NCI-H1694 treated with DMSO at 0.1 percent for 48 hours (cell line): Measurements from ENCODE around the gene SLC17A7.

Source experiments
- DNase-seq: peaks from one replicate; lab custom pipeline; 2025; lab: John Stamatoyannopoulos, UW

SLC17A7 gene

DNA sequence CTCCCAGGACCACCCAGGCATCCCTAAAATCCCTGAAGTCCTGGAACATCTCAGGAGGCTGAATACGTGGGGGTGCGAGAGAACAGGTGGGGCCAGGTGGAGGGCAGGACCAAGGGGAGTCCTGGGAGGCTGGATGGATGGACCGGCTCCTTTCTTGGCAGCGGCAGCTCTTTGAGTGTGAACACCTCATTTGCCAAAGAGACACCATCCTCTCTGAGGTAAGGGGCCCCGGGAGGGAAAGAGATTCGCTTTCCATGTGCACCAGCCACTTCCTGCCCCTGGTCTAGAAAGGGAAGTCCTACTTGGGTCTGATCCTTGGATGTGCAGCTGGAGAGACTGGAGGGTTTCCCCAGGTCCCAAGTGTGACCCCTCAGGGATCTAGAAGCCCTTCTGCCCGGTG lies 34.2 kb downstream of the SLC17A7 start:
- DNase-seq, result no peak

DNA sequence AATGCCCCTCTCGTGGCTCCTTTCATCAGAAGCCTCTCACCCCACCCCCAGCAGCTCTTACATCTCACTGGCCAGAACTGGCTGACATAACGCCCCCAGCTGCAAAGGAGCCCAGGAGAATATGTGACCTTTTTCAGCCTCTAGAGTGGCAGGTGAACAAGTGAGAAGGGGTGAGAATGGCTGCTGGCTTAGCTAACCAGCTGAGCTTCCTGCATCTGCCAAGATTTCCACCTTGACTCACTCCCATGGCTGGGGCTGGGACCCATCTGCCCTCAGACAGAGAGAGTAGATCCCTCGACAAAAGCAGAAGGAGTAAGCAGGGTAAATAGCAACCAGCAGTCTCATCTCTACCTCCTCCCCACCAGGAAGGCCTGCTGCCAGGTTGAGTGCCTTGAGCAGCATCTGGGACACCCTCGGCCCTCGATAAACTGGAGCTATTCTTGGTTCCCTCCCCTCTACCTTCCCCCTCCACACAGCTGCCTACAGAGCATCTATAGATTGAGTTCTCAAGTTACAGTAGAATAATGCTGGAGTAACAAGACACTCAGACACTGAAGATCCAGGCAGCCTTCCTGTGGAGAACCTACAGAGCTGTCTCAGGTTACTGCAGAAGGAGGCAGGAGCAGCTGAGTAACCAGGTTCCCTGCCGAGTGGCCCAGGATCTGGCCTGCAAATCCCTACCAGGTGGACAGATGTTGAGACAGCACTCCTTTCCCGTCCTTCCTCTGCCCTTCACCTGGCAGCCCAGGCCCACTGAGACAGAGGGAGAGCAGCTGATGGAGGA lies 37.7 kb downstream of the SLC17A7 start:
- peak; percentile 28 for DNase-seq

DNA sequence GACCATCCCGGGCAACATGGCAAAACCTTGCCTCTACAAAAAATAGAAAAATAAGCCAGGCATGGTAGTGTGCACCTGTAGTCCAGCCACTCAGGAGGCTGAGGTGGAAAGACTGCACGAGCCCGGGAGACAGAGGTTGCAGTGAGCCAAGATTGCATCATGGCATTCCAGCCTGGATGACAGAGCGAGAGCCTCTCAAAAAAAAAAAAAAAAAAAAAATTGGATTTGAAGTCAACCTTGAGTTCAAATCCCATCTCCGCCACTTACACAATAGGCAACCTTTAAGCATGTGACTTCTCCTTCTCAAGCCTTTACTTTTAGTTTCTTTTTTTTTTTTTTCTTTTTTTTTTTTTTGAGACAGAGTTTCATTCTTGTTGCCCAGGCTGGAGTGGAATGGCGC lies 41.3 kb downstream of the SLC17A7 start:
- no peak for DNase-seq

DNA sequence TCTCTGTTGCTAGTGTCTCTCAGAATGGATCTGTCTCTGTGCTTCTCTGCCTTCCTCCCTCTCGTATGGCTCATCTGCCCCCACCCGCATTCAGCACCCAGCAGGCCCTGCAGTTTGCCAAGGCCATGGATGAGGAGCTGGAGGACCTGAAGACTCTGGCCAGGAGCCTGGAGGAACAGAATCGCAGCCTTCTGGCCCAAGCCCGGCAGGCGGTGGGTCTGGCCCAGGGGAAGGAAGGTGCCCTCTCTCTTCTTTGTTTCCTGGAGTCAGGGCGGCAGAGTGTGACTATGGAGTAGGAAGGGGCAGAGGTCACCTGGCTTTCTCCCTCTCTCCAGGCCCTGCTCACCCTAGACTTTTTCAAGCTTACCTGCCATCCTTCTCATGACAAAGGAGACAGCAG lies 42.4 kb downstream of the SLC17A7 start:
- no peak for DNase-seq

DNA sequence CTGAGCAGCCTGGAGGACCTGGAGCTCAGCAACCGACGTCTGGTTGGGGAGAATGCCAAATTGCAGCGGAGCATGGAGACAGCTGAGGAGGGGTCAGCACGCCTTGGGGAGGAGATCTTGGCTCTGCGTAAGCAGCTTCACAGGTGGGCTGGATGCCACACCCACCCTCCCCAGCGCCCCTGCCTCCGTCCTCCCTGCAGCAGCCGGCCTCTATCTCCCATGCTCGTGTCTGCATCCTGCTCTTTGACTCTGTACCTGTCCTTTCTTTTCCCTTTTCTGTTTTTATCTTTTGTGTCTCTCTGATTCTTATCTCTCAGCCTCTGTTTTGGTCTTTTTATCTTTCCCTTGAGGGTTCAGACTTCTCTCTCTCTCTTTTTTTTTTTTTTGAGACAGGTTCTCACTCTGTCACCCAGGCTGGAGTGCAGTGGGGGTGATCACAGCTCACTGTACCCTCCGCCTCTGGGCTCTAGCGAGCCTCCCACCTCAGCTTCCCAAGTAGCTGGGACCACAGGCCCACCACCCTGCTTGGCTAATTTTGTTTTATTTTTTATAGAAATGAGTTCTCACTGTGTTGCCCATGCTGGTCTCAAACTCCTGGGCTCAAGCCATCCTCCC lies 43.2 kb downstream of the SLC17A7 start:
- DNase-seq, result no peak

DNA sequence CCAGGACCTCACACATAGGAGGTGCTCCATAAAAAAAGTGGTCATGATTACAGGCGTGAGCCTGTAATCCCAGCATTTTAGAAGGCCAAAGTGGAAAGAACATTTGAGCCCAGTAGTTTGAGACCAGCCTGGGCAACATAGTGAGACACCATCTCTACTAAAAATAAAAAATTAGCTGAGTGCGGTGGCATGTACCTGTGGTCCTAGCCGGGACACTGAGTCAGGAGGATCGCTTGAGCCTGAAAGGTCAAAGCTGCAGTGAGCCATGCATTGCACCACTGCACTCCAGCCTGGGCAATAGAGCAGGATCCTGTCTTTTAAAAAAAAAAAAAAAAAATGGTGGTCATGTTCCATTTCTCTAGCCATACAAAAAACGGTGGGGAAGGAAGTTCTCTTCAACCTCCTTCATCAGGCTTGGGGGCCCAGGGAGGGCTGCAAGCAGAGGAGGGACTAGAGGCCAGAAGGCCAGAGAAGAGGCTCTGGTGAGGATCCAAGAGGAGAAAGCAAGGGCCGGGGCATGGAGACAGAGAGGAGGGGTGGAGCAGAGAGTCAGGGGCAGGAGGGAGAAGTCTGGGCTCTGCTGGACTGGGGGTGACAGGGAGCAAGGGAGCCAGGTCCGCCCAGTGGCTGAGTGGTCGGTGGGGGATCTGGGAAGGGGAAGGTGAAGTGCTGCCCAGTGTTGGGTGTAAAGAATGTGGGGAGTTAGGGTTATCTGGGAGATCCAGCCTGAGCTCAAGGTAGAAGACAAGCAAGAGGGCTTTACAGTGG lies 44.4 kb downstream of the SLC17A7 start:
- no peak for DNase-seq

DNA sequence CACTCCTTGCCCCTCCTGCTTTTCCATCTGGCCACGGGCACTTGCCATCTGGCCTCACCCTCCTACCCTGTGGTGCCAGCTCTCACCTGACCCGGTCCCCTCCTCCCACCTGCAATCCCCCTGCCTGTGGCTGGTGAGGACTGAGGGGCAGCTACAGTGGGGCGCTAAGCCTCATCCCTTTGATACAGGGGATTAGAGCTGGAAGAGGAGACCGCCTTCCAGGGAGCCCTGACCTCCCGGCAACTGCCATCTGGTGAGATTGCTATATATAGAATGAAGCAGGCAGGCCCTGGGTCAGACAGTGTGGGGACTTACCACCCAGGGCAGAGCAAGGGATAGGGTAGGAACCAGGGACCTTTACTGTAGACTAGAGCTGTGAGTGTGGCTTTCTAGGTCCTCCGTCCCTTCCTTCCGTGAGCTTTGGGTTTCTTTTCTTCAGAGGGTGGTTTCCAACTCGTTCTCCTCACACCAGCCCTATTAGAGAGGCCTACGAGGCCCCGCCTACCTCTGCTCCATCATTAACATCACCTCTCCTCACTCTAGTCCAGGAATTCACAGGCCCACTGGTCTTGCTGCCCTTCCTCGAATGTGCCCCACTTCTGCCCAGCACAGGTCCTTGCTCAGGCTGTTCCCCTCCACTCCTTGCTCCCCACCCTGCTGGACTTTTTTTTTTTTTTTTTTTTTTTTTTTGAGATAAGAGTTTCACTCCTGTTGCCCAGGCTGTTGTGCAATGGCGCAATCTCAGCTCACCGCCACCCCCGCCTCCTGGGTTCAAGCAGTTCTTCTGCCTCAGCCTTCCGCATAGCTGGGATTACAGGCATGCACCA lies 45.5 kb downstream of the SLC17A7 start:
- peak; percentile 24 for DNase-seq

DNA sequence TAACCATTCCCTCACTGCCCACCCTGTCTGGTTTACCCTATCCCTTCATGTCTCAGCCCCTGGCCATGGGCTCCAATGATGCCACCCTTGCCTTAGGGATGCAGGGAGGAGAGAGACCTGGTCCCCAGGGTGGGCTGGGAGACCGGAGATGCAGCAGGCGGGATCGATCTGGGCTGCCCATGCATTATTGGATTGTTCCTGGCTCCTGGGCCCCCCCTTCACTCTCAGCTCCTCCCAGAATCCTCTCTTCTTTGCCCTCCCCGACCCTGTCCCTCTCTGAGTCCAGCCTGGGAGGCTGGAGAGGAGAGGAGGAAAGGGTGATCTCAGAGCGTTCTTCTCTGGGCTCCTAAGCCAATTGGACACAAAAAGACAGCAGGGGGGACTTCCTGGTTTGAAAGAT lies 47.4 kb downstream of the SLC17A7 start:
- DNase-seq, result no peak

DNA sequence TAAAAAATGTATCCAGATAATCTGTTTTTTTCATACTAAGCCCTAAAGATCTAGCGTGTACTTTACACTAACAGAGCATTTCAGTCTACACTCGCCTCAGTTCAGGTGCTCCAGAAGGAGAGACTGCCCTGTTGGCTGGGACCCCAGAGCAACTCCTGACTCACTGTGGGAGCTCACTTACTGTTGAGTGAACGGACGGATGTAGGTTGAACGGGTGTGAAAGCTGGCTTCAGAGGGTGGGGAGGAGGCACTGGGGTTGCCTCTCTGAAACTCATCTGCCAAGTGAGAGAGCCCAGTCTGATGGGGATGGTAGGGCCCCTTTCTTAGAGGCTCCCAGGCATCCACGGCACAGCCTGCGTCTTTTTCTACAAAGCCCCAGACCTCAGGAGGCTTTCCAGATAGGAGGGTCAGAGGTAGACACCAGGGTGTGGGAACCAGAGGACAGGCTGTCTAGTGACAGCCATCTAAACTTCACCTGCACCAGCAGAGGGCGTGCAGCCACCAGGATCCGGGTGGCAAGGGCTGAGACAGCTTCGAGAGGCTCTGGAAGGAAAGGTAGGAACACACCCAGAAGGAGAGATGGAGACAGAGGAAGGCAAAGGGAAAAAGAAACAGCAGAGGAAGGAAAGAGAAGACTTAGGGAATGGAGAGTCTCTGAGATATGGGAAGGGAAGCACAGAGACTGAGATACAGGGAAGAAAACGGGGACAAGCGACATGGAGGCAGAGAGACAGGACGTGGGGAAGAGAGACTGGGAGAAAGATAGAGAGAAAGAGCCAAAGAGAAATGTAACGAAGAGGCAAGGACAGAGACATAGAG lies 49.5 kb downstream of the SLC17A7 start:
- peak; percentile 69 for DNase-seq

DNA sequence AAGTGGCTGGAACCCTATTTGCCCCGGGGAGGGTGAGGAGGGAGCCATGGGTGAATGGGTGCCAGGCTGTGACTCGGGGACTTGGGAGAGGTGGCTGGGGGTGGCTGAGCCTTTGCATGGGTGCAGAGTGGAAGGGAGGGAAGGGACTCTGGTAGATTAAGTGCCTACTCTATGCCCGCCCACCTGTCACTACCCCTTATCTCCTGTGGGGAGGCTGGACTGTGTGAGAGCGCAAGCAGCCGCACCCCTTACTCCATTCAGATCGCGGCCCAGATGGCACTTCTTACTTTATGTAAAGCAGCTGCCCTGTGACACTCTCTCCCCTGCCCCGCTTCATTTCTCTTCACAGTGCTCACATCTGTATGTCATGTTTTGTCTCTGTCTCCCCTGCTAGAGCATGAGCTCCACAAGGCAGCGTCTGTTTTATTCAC lies 50.4 kb downstream of the SLC17A7 start:
- no peak for DNase-seq

DNA sequence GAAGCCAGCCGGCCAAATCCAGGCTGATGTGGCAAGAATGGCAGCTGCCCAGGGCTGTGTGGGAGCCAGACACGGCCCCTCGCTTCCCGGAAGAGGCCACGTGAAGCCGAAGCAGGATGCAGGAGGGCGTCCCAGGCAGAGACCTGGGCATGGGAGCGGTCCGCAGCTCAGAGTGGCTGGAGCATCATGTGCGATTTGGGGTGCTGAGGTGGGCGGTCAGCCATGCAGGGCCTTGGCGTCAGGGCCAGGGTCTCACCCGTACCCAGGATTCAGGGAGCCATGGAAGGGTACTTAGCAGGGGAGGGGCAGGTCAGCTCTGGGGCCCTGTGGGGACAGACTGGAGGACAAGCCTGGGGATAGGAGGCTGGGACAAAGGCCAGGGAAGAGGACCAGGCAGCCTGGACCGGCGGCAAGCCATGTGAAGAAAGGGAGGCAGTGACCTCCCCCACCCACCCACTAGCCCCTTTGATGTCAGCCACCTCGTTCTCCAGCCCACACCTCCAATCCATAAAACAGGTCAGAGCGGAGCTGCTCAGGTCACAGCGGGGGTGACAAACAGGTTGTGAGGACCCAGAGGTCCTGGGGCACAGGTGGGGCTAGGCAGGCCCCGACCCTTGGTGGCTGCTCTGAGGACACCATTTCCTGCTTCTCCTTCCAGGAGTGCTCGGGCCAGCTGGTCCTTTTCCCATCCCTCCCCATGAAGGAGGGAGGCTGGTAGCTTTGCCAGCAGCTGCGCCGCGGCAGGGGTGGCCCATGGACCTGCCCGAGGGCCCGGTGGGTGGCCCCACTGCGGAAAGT lies 51.0 kb downstream of the SLC17A7 start:
- DNase-seq, result no peak

DNA sequence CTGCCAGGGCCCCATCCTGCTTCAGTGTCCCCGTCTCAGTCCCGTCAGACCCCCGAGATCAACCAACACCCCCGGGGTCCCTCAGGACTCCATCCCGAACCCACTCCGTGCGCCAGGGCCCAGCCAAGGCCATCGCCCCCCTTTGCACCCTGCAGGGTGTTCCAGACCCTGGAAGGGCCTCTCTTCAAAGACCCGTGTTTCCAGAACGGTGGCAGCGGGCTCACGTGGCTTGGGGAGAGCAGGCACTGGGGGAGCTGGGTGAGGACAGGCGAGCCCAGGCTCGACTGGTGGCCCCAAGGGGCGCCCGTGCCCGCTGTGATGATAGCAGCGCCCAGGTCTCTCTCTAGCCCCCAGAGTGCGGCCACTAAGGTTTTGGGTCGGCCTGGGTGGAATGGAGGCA lies 51.9 kb downstream of the SLC17A7 start:
- no peak for DNase-seq

DNA sequence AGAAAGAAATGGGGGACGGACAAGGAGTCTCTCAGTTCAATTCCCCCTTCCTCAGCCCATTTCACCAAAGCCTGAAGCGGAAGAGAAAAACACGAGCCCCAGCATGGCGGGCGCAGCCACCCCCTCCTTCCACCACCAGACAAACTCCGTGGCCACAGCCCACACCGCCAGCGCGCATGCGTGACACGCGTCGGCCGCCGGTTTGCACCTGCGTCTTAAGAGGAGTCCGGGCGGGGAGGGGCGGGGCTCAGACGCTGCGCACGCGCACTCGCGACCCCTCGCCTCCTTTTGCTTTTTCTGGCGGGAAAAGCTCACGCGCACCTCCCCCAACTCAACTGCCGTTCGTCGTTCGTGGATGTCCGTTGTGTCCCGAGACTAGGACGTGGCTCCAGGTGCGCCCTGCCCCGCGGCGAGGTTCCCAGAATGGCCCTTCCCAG lies 53.4 kb downstream of the SLC17A7 start, which contains the start of gene KASH5:
TSS of gene KASH5 (plus strand) at position 314 of the 437 bp plus-strand sequence. CDS start 2,635 bp downstream, outside the sequence.
- no peak for DNase-seq

DNA sequence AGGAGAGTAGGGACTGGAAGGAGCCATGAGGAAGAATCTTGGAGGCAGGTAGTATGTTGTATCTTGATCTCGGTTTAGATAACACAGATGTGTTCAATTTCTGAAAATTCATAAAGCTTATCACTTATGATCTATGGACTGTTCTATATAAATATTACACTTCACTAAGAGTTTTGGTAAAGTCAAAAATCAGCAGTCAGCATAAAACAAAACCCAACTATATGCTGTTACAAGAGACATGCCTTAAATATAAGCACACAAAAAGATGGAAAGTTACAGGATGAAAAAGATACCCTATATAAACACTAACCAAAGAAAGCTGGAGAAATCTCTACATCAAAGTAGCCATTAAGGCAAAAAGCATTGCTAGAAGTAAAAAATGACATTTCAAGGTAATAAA lies 57.7 kb downstream of the SLC17A7 start:
- no peak for DNase-seq

DNA sequence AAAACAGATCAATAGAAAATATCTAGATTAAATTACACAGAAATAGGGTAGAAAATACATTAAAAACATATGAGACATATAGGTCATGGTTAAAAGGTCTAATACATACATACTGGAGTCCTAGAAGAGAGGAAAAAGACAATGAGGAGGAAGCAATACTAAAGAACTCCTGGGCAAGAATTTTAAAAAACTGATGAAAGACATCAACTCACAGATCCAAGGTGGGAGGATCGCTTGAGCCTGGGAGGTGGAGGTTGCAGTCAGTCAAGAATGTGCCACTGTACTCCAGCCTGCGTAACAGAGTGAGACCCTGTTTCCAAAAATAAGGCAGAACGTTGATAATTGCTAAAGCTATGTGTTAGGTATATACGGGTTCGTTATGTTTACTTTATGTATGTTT lies 58.7 kb downstream of the SLC17A7 start:
- DNase-seq, result no peak

DNA sequence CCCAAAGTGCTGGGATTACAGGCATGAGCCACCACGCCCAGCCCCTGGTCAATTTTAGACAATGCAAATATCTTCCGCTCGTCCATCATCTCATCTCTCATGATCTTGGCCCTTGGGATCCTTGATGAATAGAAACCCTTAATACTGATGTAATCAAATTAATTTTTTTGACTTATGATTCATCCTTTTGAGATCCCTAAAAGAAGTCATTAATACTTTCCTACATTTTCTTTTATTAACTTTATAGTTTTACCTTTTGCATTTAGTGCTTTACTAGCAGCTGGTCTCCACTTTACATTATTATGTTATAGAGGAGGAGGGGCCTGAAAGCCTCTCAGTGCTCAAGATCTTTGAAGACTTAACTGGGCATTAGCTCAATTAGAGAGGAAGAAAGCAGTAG lies 60.9 kb downstream of the SLC17A7 start:
- DNase-seq, result no peak
